PC-3 (cell line): Measurements from ENCODE around the gene MSI2.

Source experiments
- EZH2 ChIP-seq: fragments of 300-600 bp; sonication (generic); IDR thresholded peaks from one replicate; pipeline ENCODE4 v1.6.1; 2017; ENCODE audit warnings: antibody characterized with exemption, mild to moderate bottlenecking, low read length; ENCODE audit not compliant: unreplicated experiment
- EZH2phosphoT487 ChIP-seq: fragments of 300-600 bp; sonication (generic); IDR thresholded peaks from 2 replicates; pipeline ENCODE4 v1.6.1; 2018; ENCODE audit warnings: mild to moderate bottlenecking, antibody characterized with exemption, low read length, borderline replicate concordance
- TF ChIP-seq, protein P1 (sequence below): fragments of 300-600 bp; sonication (generic); conservative IDR thresholded peaks from 2 replicates; pipeline ENCODE4 v1.5.1; 2017; ENCODE audit warnings: antibody characterized with exemption, low read depth, mild to moderate bottlenecking, low read length

GRCh38 chr17:57317079-57317478, 60.8 kb downstream of the MSI2 start:
- TF ChIP-seq, protein P1, sequence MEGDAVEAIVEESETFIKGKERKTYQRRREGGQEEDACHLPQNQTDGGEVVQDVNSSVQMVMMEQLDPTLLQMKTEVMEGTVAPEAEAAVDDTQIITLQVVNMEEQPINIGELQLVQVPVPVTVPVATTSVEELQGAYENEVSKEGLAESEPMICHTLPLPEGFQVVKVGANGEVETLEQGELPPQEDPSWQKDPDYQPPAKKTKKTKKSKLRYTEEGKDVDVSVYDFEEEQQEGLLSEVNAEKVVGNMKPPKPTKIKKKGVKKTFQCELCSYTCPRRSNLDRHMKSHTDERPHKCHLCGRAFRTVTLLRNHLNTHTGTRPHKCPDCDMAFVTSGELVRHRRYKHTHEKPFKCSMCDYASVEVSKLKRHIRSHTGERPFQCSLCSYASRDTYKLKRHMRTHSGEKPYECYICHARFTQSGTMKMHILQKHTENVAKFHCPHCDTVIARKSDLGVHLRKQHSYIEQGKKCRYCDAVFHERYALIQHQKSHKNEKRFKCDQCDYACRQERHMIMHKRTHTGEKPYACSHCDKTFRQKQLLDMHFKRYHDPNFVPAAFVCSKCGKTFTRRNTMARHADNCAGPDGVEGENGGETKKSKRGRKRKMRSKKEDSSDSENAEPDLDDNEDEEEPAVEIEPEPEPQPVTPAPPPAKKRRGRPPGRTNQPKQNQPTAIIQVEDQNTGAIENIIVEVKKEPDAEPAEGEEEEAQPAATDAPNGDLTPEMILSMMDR, result no peak
- TF ChIP-seq EZH2phosphoT487, result no peak
- TF ChIP-seq EZH2, result no peak
